GM18502 (cell line): ENCODE data around the gene HTATSF1.

ENCODE experiments used
- ATAC-seq: cut with Tn5 transposase; IDR thresholded peaks from one replicate; pipeline ENCODE4 v1.9.1; 2021; ENCODE audit warnings: mild to moderate bottlenecking; ENCODE audit not compliant: unreplicated experiment, poor library complexity

The HTATSF1 gene

DNA sequence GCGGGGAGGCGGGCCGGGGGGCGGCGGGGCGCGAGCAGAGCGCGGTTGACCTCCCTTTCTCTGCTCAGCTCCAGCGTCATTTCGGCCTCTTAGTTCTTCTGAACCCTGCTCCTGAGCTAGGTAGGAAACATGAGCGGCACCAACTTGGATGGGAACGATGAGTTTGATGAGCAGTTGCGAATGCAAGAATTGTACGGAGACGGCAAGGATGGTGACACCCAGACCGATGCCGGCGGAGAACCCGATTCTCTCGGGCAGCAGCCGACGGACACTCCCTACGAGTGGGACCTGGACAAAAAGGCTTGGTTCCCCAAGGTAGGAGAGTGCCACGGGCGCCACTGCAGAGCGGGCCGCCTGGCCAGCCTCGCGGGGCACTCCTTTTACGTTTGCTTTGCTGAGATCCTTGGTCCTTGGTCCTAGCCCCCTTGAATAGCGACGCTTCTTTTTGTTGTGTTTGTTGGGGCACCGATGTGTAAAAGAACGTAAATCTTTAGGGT is at the start of gene HTATSF1:
Gene HTATSF1 (plus strand): TSS at position 37 of the 497 bp plus-strand sequence. CDS start 93 bp downstream, at position 130.
- peak; percentile 20 for ATAC-seq

GRCh38 chrX:136447968-136448367 is 49.4 kb upstream of the HTATSF1 start:
- no peak for ATAC-seq

GRCh38 chrX:136450050-136450830 is 47.2 kb upstream of the HTATSF1 start:
- no peak for ATAC-seq

GRCh38 chrX:136452614-136453013 is 44.8 kb upstream of the HTATSF1 start:
- ATAC-seq, result no peak

- ATAC-seq, result no peak
These were observed 44.3 kb upstream of the HTATSF1 start for GRCh38 chrX:136453114-136453513.

DNA sequence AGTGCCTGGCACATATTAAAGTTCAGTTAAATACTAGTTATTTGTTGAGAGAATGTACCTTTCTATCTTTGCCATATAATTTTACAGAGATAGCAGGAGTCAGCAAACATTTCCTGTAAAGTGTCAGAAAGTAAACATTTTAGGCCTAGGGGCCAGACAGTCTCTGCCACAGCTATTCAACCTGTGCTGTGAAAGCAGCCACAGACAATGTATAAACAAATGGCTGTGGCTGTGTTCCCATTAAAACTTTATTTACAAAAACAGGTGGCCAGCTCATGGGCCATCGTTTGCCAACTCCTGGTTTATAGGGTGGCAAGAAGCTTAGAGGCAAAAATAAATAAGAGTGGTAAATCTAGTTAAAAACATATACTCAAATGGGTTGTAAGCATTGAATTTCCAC is 43.6 kb upstream of the HTATSF1 start:
- ATAC-seq, result no peak

DNA sequence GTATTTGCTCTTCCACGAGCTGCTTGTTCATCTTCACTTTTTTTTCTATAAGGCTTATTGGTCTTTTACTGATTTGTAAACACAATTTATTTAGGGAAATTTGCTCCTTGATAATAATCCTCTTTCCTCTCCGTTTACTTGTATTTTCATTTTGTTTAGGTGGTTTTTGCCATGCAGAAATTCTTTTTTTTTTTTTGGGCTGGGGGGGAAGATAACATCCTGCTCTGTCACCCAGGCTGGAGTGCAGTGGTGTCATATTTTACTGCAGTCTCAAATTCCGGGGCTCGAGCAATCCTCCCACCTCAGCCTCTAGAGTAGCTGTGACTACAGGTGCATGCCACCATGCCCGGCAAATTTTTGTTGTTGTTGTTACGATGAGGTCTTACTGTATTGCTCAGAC is 41.3 kb upstream of the HTATSF1 start:
- no peak for ATAC-seq

- ATAC-seq, result no peak
These were observed 40.0 kb upstream of the HTATSF1 start for GRCh38 chrX:136457303-136457917.

DNA sequence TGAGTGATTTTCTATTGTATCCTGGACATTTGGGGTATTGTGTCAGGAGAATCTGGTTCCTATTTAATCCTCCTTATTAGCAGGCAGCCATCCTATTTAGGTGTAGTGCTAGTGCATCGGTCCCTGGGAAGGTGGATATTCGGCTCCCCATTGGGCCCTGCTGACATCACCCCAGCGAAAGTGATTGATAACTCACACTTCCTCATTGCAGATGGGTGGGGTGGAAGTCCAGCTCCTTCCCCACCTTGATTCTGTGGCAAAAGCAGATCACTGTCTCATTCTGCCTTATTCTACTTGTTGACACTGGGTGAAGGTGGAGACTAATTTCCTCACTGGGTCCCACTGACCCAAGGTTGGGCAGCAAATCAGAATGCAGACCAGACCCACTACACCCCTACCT is 32.8 kb upstream of the HTATSF1 start:
- ATAC-seq, result no peak

DNA sequence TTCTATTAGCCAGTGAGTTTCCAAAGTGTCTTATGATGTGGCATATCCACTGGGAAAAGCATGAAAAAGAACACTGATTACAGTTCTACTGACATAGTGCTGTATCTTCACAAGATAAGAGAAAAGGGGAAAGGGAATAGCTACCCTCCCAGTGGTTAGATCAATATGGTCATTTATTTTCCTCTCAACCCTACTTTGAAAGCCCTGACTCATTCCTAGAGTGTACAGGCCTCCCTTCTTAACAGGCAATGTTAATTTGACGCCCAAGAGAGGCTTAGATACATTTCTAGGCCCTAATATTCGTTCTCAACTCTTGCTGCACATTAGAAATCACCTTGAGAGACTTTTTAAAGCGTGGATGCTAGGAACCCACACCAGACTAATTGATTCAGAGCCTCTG is 30.1 kb upstream of the HTATSF1 start:
- no peak for ATAC-seq

GRCh38 chrX:136468391-136469103 is 28.8 kb upstream of the HTATSF1 start:
- ATAC-seq, result no peak

- ATAC-seq, result no peak
These were observed 23.7 kb upstream of the HTATSF1 start for GRCh38 chrX:136473663-136474062.

DNA sequence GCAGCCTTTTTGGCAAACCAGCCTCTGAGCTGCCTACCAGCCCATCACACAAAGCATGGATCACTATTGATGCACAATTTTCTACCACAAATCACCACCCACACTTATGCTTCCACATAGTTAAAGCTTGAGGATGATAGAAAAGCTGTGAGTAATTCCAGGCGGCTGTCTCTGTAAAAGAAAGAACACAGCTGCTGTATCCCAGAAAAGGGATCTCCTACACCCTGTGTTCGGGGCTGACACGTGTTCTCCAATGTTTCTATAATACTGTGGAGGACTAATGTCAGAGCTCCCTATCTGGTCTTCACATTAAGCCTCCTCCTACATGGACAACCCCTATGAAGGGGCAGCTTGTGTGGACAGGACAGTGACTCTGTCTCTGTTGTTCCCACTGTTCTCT is 22.2 kb upstream of the HTATSF1 start:
- no peak for ATAC-seq

DNA sequence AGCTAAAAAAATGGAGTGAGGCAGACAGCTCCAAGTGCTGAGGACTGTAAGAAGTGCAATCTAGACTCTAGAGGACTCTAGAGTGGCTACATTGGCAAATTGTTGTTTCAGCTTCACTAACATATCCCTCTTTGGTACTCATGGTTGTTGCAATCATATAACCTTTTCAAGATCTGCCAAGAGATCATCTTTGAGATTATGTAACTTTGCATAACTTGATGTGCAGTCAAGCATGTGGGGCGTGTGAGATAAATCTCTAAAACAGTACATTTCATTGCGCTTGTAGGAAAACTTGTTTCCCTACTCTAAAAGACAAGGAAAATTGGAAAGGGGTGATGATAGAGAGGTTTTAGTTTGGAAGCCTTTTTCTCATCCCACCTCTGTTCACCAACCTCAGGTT is 20.9 kb upstream of the HTATSF1 start:
- ATAC-seq, result no peak

GRCh38 chrX:136477026-136477425 is 20.4 kb upstream of the HTATSF1 start:
- ATAC-seq, result no peak

GRCh38 chrX:136480383-136480782 is 17.0 kb upstream of the HTATSF1 start:
- no peak for ATAC-seq

GRCh38 chrX:136487647-136488046 is 9.7 kb upstream of the HTATSF1 start, which contains the start of gene BRS3:
TSS of gene BRS3 (plus strand) at chrX:136487947. CDS start at chrX:136488115, 168 bp downstream.
- ATAC-seq, result no peak

- ATAC-seq, result no peak
These were observed 8.7 kb upstream of the HTATSF1 start for GRCh38 chrX:136488706-136489105.

- ATAC-seq, result no peak
These were observed 5.6 kb upstream of the HTATSF1 start for GRCh38 chrX:136491832-136492231.

DNA sequence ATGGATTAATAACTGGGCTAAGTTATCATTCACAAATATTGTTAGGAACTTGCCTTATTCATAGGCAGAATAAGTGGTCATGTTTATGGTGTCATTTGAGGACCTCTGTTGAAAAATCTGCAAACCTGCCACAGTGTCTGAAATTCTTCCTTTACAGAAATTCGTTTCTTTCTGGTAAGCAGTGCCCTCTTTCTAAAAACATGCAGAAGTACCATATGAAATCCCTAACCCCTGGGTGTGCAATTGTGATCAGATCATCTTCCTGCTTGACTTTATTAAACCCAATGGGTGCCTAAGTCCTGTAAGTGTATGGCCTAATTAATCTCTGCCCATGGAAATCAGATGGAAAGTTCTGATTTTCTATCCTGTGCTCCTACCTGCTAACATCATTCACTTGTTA is 4.4 kb upstream of the HTATSF1 start:
- ATAC-seq, result no peak

GRCh38 chrX:136495043-136495442 is 2.3 kb upstream of the HTATSF1 start:
- ATAC-seq, result no peak
